MG63 (cell line): Measurements from ENCODE around the gene SDS. TPM values are rescaled to one million over a fixed set of nuclear protein-coding genes. Genes with fewer than 3 reads are reported as not detected.
"Not testable (repeated sequence)": the region's sequence is repeated elsewhere in the genome, so short reads cannot be mapped to it uniquely, and the experiment has no call there.

Experiments
- DNase-seq: peaks from one replicate; pipeline ENCODE4 v3.0.0-alpha.2; 2020
- H3K27me3 ChIP-seq: fragments of 250-450 bp; sonication (Bioruptor Pico); 2 replicates; pipeline ENCODE4 v1.5.1; 2020; ENCODE audit warnings: mild to moderate bottlenecking, moderate library complexity
- H3K36me3 ChIP-seq: fragments of 250-450 bp; sonication (Bioruptor Pico); 2 replicates; pipeline ENCODE4 v1.5.1; 2020; ENCODE audit warnings: mild to moderate bottlenecking, moderate library complexity
- H3K4me3 ChIP-seq: fragments of 250-450 bp; sonication (Bioruptor Pico); 2 replicates; pipeline ENCODE4 v1.5.1; 2020; ENCODE audit warnings: mild to moderate bottlenecking, moderate library complexity
- H3K9me3 ChIP-seq: fragments of 250-450 bp; sonication (Bioruptor Pico); 2 replicates; pipeline ENCODE4 v1.5.1; 2020; ENCODE audit warnings: mild to moderate bottlenecking, moderate library complexity
- total RNA-seq: library from RNA; depleted of rRNA; stranded (reverse); fragments of >200 nt; shearing (Covaris generic); gene quantifications from 2 replicates; pipeline ENCODE4 v1.2.3, GENCODE V29; 2014; ENCODE audit warnings: low replicate concordance; rRNA removed

Gene SDS
- total RNA-seq, 1 experiment from 2014 or later = not detected

- H3K36me3 ChIP-seq, H3K27me3 ChIP-seq, DNase-seq, H3K9me3 ChIP-seq, H3K4me3 ChIP-seq: not testable (repeated sequence)
Observed at GRCh38 chr12:113354192-113354591, 49.5 kb downstream of the SDS start.

GRCh38 chr12:113351089-113351488 is 52.6 kb downstream of the SDS start:
- Histone ChIP-seq H3K27me3 (no peaks in the 10 kb centered on the region), H3K9me3 (no peaks in the 10 kb centered on the region), H3K36me3 (no peaks in the 10 kb centered on the region), H3K4me3 (no peak overlapping the region)
- no peak for DNase-seq

- Histone ChIP-seq H3K36me3 (no peaks in the 10 kb centered on the region), H3K4me3 (no peak overlapping the region), H3K9me3 (no peaks in the 10 kb centered on the region), H3K27me3 (no peaks in the 10 kb centered on the region)
- no peak for DNase-seq
Observed at GRCh38 chr12:113348849-113349536, 54.7 kb downstream of the SDS start.

- Histone ChIP-seq H3K36me3 (no peaks in the 10 kb centered on the region), H3K9me3 (no peaks in the 10 kb centered on the region), H3K4me3 (no peak overlapping the region), H3K27me3 (no peaks in the 10 kb centered on the region)
- DNase-seq = no peak
Observed at GRCh38 chr12:113347892-113348291, 55.8 kb downstream of the SDS start.

GRCh38 chr12:113347107-113347506 is 56.6 kb downstream of the SDS start:
- no peak overlapping the region for H3K4me3 ChIP-seq
- H3K27me3 ChIP-seq = no peaks in the 10 kb centered on the region
- no peaks in the 10 kb centered on the region for H3K36me3 ChIP-seq
- no peak for DNase-seq
- H3K9me3 ChIP-seq = no peaks in the 10 kb centered on the region

GRCh38 chr12:113346353-113346752 is 57.3 kb downstream of the SDS start:
- Histone ChIP-seq H3K27me3 (no peaks in the 10 kb centered on the region), H3K36me3 (no peaks in the 10 kb centered on the region), H3K4me3 (no peak overlapping the region), H3K9me3 (no peaks in the 10 kb centered on the region)
- no peak for DNase-seq

GRCh38 chr12:113345318-113345717 is 58.4 kb downstream of the SDS start:
- H3K36me3 ChIP-seq = no peaks in the 10 kb centered on the region
- H3K27me3 ChIP-seq = no peaks in the 10 kb centered on the region
- no peaks in the 10 kb centered on the region for H3K9me3 ChIP-seq
- no peak overlapping the region for H3K4me3 ChIP-seq
- DNase-seq = no peak

Other genes starting within 250 kb of the SDS start
- gene DDX54, start 218.4 kb downstream of the SDS start, total RNA-seq = 80.5 and 82.0 TPM in 2 replicates
- gene RITA1, start 218.2 kb downstream of the SDS start, total RNA-seq = 34.4 and 38.6 TPM in 2 replicates
- 3.9 and 5.4 TPM in 2 replicates for gene TPCN1, start 182.4 kb downstream of the SDS start, total RNA-seq
- 8.7 and 11.6 TPM in 2 replicates for gene SLC8B1, start 68.8 kb downstream of the SDS start, total RNA-seq
- gene PLBD2, start 45.3 kb downstream of the SDS start, total RNA-seq = 5.2 and 6.8 TPM in 2 replicates
- gene SDSL, start 18.5 kb upstream of the SDS start, total RNA-seq = 11.0 and 54.2 TPM in 2 replicates
- not detected in 2 replicates for gene LHX5, start 68.0 kb upstream of the SDS start, total RNA-seq